Measurements from ENCODE around the gene CHD9.

DNA sequence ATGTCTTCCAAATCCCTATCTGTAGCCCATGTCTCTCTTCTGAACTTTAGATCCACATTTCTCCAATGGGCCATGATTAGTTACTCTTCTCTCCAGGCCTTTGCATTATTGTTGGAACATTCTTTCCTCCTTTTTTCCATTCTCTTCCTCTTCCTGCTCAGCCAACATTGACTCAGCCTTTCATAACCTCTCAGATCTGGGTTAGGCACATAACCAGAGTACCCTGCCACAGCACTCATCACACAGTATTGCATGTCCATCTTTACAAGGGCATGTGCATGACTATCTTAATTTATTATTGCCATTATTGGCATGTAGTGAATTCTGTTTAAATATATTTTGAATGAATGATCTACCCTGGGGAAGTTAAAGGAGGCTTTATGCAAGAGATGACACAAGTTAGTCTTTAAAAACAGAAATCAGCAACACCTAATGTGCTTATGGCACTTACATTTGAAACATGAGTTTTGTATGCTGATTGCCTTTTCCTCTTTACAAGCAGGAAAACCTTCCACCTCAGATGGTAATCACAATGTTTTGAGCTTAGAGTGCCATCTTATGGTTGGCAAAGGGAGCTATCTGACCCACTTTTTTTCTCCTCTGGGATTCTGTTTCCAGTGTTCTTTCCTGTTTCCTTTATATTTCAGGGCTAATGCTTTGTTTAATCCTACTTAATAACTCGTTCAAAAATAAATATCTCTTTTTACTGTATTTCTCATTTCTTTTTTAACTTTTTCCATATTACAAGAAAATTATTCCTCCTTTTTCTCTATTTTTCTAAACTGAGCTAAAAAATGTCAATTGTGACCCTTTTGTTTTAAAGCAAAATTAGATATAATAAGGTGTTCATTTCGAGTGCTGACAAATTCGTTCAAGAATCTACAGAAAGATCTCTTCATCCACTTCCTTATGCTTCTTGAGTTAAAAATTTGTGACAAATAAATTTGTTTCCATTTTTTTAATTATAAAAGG, 228.5 kb downstream of the CHD9 start:
- TF ChIP-seq POLR2A (IDR thresholded peaks at IDR 0.05) (no peak), POLR2AphosphoS5 (IDR thresholded peaks at IDR 0.05) (no peak)
- TF ChIP-seq, protein P1, sequence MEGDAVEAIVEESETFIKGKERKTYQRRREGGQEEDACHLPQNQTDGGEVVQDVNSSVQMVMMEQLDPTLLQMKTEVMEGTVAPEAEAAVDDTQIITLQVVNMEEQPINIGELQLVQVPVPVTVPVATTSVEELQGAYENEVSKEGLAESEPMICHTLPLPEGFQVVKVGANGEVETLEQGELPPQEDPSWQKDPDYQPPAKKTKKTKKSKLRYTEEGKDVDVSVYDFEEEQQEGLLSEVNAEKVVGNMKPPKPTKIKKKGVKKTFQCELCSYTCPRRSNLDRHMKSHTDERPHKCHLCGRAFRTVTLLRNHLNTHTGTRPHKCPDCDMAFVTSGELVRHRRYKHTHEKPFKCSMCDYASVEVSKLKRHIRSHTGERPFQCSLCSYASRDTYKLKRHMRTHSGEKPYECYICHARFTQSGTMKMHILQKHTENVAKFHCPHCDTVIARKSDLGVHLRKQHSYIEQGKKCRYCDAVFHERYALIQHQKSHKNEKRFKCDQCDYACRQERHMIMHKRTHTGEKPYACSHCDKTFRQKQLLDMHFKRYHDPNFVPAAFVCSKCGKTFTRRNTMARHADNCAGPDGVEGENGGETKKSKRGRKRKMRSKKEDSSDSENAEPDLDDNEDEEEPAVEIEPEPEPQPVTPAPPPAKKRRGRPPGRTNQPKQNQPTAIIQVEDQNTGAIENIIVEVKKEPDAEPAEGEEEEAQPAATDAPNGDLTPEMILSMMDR (IDR thresholded peaks at IDR 0.05) = peak in 2 of 4 experiments; percentile 13 to 17

Measured in sigmoid colon (tissue), 4 donors.